Muscle of arm (tissue), 12 donors: Measurements from ENCODE around the gene PRM1. TPM values are rescaled to one million over a fixed set of nuclear protein-coding genes. Genes with fewer than 3 reads are reported as not detected.
"Not testable (repeated sequence)": the region's sequence is repeated elsewhere in the genome, so short reads cannot be mapped to it uniquely, and the experiment has no call there.

Experiments used
- DNase-seq: peaks from one replicate; pipeline ENCODE4 v3.0.0-alpha.2; 2013
- polyA plus RNA-seq, 12 donors: library from polyadenylated mRNA; unstranded; fragments of 120-200 nt; gene quantifications; one replicate each; pipeline ENCODE4 v1.2.1, GENCODE V29; 2013; ENCODE audit not compliant: insufficient read length in 12 of 12

Gene PRM1
- polyA plus RNA-seq, 12 donors, result not detected

- DNase-seq, result no peak
Measured at GRCh38 chr16:11298143-11298900, 17.2 kb upstream of the PRM1 start.

- peak; percentile 27 for DNase-seq
Measured at GRCh38 chr16:11297492-11298142, 16.5 kb upstream of the PRM1 start.

- DNase-seq, result no peak
Measured at GRCh38 chr16:11296706-11297491, 15.8 kb upstream of the PRM1 start.

- DNase-seq, result no peak
Measured at GRCh38 chr16:11296351-11296705, 15.2 kb upstream of the PRM1 start.

- DNase-seq, result no peak
Measured at GRCh38 chr16:11295672-11296071, 14.5 kb upstream of the PRM1 start.

- DNase-seq, result no peak
Measured at GRCh38 chr16:11292076-11292748, 11.1 kb upstream of the PRM1 start.

GRCh38 chr16:11291091-11291703, 10.1 kb upstream of the PRM1 start:
- peak; percentile 19 for DNase-seq

- DNase-seq, result no peak
Measured at GRCh38 chr16:11290102-11290893, 9.2 kb upstream of the PRM1 start.

GRCh38 chr16:11289696-11290095, 8.6 kb upstream of the PRM1 start:
- not testable (repeated sequence) for DNase-seq

- no peak for DNase-seq
Measured at GRCh38 chr16:11289202-11289601, 8.1 kb upstream of the PRM1 start.

- no peak for DNase-seq
Measured at GRCh38 chr16:11285842-11286241, 4.7 kb upstream of the PRM1 start.

- no peak for DNase-seq
Measured at GRCh38 chr16:11283820-11284248, 2.7 kb upstream of the PRM1 start.

GRCh38 chr16:11278681-11279628, 2.2 kb downstream of the PRM1 start:
- no peak for DNase-seq

- DNase-seq, result no peak
Measured at GRCh38 chr16:11277607-11278337, 3.4 kb downstream of the PRM1 start.

GRCh38 chr16:11276896-11277593, 4.1 kb downstream of the PRM1 start:
- no peak for DNase-seq

- no peak for DNase-seq
Measured at GRCh38 chr16:11276143-11276895, 4.8 kb downstream of the PRM1 start, which contains the start of gene PRM2. PRM2 (minus strand) TSS chr16:11276480; CDS start chr16:11276370, 110 bp downstream.

- DNase-seq, result no peak
Measured at GRCh38 chr16:11274964-11275363, 6.2 kb downstream of the PRM1 start.
